Stimulated activated CD8-positive, alpha-beta memory T cell treated with anti-CD3 and anti-CD28 coated beads, Interleukin-12 subunit alpha, Interleukin-12 subunit beta, amount 100 ng/mL, for 1 hour (primary cell): ENCODE measurements around the gene MST1R.

Experiments used
- DNase-seq: peaks from one replicate; pipeline ENCODE4 v3.0.0-alpha.2; 2020; ENCODE audit warnings: low read depth

The MST1R gene

GRCh38 chr3:49839193-49839809 lies 64.4 kb downstream of the MST1R start:
- DNase-seq, result peak; percentile 77
